ENCODE data around the gene SAMD4A.

Gene SAMD4A

DNA sequence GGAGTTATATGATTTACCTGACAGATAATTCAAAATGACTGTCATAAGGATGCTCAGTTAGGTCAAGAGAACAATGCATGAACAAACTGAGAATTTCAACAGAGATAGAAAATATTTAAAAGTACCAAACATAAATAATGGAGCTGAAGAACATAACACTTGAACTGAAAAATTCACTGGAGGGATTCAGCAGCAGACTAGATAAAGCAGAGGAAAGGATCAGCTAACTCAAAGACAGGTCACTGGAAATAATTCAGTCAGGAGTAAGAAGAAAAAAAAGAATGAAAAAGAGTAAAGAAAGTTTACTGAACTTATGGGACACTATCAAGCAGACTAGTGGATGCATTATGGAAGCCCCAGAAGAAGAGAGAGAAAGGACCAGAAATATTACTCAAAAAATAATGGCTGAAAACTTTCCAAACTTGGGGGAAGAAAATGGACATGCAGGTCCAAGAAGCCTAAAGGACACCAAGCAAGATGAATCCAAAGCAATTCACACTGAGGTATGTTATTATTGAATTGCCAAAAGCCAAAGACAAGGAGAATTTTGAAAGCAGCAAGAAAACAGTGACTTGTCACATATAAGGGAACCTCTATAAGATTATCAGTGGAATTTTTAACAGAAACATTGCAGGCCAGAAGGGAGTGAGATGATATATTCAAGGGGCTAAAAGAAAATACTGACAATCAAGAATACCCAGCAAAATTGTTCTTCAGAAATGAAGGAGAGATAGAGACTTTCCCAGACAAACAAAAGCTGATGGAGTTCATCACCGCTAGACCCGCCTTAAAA lies 257.0 kb downstream of the SAMD4A start:
- Mint-ChIP-seq H3K4me3 (no peak overlapping the region), H3K27ac (no peak overlapping the region), H3K9me3 (peaks cover 16% of the 10 kb centered on the region), H3K27me3 (peaks cover 29% of the 10 kb centered on the region), H3K36me3 (no peaks in the 10 kb centered on the region), H3K4me1 (no peaks in the 10 kb centered on the region)
- no peak for DNase-seq
- CTCF ChIA-PET: interaction anchor here (0.6 kb wide), 1 partner anchor 167 kb away, joined by 5 read pairs; no protein-coding TSS in a partner anchor

DNA sequence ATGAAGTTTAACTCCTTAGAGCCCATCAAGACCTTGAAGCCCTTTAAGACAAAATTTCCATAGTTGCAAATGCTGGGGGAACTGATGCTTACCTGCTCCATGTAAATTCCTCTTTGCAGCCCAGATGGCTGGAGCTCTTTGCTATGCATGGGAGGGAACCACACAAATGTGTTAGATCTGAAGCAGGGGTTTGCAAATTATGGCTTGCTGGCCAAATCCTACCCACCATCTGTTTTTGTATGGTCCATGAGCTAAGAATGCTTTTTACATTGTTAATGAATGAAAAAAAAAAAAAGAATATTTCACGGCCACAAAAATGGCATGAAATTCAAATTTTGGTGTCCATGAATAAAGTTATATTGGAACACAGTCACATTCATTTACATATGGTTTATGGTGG lies 261.1 kb downstream of the SAMD4A start:
- no peak overlapping the region for H3K4me3 Mint-ChIP-seq
- H3K36me3 Mint-ChIP-seq: peaks cover 1% of the 10 kb centered on the region
- no peak overlapping the region for H3K27ac Mint-ChIP-seq
- no peaks in the 10 kb centered on the region for H3K4me1 Mint-ChIP-seq
- peaks cover 16% of the 10 kb centered on the region for H3K9me3 Mint-ChIP-seq
- peaks cover 3% of the 10 kb centered on the region for H3K27me3 Mint-ChIP-seq
- DNase-seq: no peak
- CTCF ChIA-PET: interaction anchor here (0.5 to 1.3 kb wide), 2 partner anchors 60 to 798 kb away, joined by 3 read pairs; no protein-coding TSS in a partner anchor

DNA sequence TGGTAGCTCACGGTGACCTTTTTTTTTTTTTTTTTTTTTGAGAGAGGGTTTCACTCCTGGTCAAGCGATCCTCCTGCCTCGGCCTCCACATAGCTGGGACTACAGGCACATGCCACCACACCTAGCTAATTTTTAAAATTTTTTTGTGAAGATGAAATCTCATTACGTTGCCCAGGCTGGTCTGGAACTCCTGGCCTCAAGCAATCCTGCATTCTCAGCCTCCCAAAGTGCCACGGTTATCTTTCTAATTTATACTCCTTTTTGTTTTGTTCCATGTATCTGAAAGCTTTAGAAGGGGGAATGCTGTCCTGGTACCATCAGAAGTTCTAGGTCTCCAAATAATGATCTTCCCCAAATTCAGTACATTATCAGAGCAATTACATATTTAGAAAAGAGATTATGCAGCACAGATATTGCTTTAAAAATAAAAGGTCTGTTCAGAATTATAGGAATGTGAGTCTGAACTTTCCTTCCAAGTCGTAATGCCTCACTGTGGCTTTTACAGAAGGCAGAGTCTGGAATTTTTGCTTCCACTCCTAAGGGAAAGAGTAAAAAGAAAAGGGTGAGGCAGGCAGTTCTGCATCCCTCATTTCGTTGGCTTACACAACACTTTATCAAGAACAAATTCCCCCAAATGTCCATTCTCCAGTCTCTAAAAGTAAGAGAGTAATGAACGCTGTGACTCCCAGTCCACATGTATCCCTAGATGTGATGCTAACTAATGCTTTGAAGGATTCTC lies 262.7 kb downstream of the SAMD4A start:
- Mint-ChIP-seq H3K27ac (no peak overlapping the region), H3K9me3 (peaks cover 6% of the 10 kb centered on the region), H3K36me3 (peaks cover 1% of the 10 kb centered on the region), H3K4me3 (no peak overlapping the region), H3K27me3 (no peaks in the 10 kb centered on the region), H3K4me1 (no peaks in the 10 kb centered on the region)
- CTCF ChIA-PET: no interaction called here
- DNase-seq: no peak

DNA sequence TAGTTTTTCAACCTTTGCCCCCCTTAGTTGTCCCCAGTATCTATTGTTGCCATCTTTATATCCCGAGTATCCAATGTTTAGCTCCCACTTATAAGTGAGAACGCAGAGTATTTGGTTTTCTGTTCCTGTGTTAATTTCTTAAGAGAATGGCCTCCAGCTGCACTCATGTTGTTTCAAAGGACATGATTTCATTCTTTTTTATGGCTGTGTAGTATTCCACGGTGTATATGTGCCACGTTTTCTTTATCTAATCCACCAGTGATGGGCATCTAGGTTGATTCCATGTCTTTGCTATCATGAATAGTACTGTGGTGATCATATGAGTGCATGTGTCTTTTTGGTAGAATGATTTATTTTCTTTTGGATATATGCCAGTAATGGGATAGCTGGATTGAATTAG lies 263.7 kb downstream of the SAMD4A start:
- CTCF ChIA-PET: no interaction called here
- H3K9me3 Mint-ChIP-seq: peaks cover 2% of the 10 kb centered on the region
- no peak for DNase-seq

DNA sequence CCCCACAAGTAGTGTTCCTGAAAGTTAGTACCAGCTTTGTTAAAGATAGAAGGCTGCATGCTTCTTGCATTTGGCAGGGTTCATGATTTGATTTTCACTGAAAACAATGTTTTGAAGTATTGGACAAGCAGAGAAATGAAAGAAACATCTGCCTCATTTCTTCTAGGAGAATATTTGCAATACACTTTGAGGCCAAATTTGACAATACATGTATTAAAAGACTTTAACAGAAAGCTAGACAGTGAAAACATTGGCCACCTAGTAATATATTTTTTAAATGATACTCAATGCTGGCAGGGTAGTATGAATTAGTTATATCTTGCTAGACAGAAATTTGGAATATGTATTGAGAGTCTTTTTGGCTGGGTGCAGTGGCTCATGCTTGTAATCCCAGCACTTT lies 267.2 kb downstream of the SAMD4A start:
- H3K9me3 Mint-ChIP-seq: no peaks in the 10 kb centered on the region
- DNase-seq: no peak
- H3K27ac Mint-ChIP-seq: no peak overlapping the region
- H3K27me3 Mint-ChIP-seq: no peaks in the 10 kb centered on the region
- H3K36me3 Mint-ChIP-seq: peaks cover 13% of the 10 kb centered on the region
- H3K4me1 Mint-ChIP-seq: no peaks in the 10 kb centered on the region
- no peak overlapping the region for H3K4me3 Mint-ChIP-seq
- CTCF ChIA-PET: no interaction called here

More for the DNA sequence above, 263.7 kb downstream of the SAMD4A start:
- H3K4me1 Mint-ChIP-seq: no peaks in the 10 kb centered on the region
- H3K4me3 Mint-ChIP-seq: no peak overlapping the region
- H3K36me3 Mint-ChIP-seq: peaks cover 4% of the 10 kb centered on the region
- no peaks in the 10 kb centered on the region for H3K27me3 Mint-ChIP-seq
- H3K27ac Mint-ChIP-seq: no peak overlapping the region

DNA sequence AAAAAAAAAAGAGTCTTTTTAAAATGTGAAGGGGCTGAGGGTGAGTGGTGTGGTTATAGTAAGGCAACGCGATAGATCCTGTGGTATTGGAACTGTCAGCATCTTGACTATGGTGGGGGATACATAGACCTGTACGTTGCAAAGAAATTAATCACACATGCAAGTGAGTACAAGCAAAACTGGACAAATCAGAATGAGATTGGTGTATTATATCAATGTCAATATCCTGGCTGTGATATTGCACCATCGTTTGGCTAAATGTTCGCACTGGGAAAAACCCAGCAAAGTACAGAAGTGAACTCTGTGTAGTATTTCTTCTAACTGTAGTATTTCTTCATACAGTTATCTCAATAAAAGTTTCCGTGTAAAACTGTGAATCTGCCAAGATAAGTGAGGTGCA lies 267.8 kb downstream of the SAMD4A start:
- no peaks in the 10 kb centered on the region for H3K4me1 Mint-ChIP-seq
- no peaks in the 10 kb centered on the region for H3K27me3 Mint-ChIP-seq
- CTCF ChIA-PET: no interaction called here
- H3K4me3 Mint-ChIP-seq: no peak overlapping the region
- H3K36me3 Mint-ChIP-seq: peaks cover 18% of the 10 kb centered on the region
- H3K27ac Mint-ChIP-seq: no peak overlapping the region
- H3K9me3 Mint-ChIP-seq: no peaks in the 10 kb centered on the region
- DNase-seq: no peak

DNA sequence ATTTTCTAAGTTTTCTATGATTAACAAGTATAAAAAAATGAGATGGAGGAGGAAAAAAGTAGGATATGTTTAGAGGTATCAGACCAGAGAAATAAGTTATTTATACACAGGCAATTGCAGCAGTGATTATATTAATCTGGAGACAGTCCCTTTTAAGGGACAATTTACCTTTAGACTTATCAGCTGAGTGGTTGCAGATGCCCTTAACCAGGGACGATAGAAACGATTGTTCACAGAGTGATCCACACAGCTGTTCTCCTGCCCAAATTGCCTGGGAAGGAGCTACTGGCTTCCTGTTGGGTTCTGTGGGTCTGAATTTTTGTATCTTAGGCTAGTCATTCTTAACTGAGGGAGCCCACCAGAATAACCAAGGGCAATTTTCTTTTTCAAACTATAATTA lies 269.3 kb downstream of the SAMD4A start:
- Mint-ChIP-seq H3K4me1 (no peaks in the 10 kb centered on the region), H3K27me3 (no peaks in the 10 kb centered on the region), H3K36me3 (peaks cover 30% of the 10 kb centered on the region), H3K9me3 (no peaks in the 10 kb centered on the region), H3K27ac (no peak overlapping the region), H3K4me3 (no peak overlapping the region)
- CTCF ChIA-PET: no interaction called here
- DNase-seq: no peak

DNA sequence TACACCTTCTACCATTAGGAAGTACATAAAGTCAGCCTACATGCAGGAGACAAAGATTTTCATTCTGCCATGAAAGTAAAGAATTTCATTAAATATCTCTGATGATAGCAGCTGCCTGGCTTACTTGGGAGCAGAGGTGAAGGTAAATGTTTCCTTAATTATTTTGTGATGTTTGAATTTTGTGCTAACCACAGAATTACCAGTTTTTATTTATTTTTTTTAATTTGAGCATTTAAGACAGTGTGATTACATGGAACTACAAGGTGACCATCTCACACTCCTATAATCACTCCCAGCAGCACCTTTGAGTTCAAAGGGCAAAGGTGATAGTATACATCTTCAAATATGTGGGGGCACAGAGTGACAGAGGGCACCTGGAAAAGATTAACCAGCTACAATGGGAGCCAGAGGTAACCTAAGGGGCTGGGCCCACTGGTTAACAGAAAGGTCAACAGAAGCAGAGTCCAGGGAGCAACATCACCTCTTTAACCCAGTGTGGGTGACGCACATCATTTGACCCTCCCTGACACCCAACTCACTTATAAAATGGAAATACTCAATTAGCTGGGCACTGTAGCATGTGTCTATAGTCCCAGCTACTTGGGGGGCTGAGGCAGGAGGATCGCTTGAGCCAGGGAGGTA lies 270.7 kb downstream of the SAMD4A start:
- no peak overlapping the region for H3K4me3 Mint-ChIP-seq
- H3K27ac Mint-ChIP-seq: no peak overlapping the region
- H3K36me3 Mint-ChIP-seq: peaks cover 39% of the 10 kb centered on the region
- H3K4me1 Mint-ChIP-seq: no peaks in the 10 kb centered on the region
- CTCF ChIA-PET: no interaction called here
- no peaks in the 10 kb centered on the region for H3K9me3 Mint-ChIP-seq
- no peak for DNase-seq
- no peaks in the 10 kb centered on the region for H3K27me3 Mint-ChIP-seq

GRCh38 chr14:54838931-54839512 lies 272.1 kb downstream of the SAMD4A start:
- Mint-ChIP-seq H3K4me3 (no peak overlapping the region), H3K9me3 (no peaks in the 10 kb centered on the region), H3K4me1 (no peaks in the 10 kb centered on the region), H3K27me3 (no peaks in the 10 kb centered on the region), H3K27ac (no peak overlapping the region), H3K36me3 (peaks cover 44% of the 10 kb centered on the region)
- CTCF ChIA-PET: no interaction called here
- no peak for DNase-seq

DNA sequence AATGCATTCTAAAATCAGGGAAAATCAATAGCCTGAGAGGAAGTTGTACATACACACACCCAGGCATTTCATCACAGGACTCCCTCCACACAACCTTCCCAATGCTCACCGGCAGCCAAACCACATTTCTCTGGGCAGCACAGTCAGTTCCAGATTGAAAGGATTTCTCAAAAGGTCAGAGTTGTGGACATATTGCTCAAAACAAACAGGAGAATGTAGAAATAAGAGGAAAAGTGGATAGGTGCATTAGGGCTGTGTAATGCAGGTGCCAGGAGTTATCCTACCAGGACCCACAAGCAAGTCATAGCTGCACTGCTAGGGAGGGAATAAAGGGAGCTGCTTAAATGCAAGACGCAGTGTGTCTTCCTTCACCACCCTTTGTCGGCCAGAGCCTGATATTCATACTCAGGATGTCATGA lies 272.8 kb downstream of the SAMD4A start:
- no peaks in the 10 kb centered on the region for H3K27me3 Mint-ChIP-seq
- H3K36me3 Mint-ChIP-seq: peaks cover 50% of the 10 kb centered on the region
- no peaks in the 10 kb centered on the region for H3K4me1 Mint-ChIP-seq
- CTCF ChIA-PET: no interaction called here
- H3K4me3 Mint-ChIP-seq: no peak overlapping the region
- H3K27ac Mint-ChIP-seq: no peak overlapping the region
- no peaks in the 10 kb centered on the region for H3K9me3 Mint-ChIP-seq
- no peak for DNase-seq

DNA sequence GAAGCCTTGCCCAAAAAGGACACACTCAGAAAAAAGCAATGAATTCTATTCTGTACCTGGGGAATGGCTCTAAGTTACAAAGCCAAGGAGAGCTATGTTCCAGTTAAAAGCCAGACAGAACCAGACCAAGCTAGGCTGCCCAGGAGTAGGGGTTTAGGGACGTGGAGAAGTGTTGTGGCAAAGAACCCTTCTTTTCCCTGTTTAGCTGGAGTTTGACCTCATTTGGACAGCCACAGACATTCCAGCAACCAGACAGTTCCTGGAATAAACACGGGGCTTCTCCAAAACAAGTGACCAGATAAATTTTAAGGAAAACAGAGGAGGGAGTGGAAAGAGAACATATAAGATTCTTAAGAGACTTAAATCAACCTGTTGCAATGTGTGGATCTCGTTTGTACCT lies 273.4 kb downstream of the SAMD4A start:
- no peak overlapping the region for H3K27ac Mint-ChIP-seq
- no peak for DNase-seq
- no peaks in the 10 kb centered on the region for H3K4me1 Mint-ChIP-seq
- H3K4me3 Mint-ChIP-seq: no peak overlapping the region
- H3K27me3 Mint-ChIP-seq: no peaks in the 10 kb centered on the region
- no peaks in the 10 kb centered on the region for H3K9me3 Mint-ChIP-seq
- H3K36me3 Mint-ChIP-seq: peaks cover 49% of the 10 kb centered on the region
- CTCF ChIA-PET: no interaction called here

- Mint-ChIP-seq H3K4me3 (no peak overlapping the region), H3K9me3 (no peaks in the 10 kb centered on the region), H3K27me3 (no peaks in the 10 kb centered on the region), H3K4me1 (no peaks in the 10 kb centered on the region), H3K27ac (no peak overlapping the region), H3K36me3 (peaks cover 51% of the 10 kb centered on the region)
- no peak for DNase-seq
- CTCF ChIA-PET: no interaction called here
Observed at GRCh38 chr14:54840798-54841197, 273.9 kb downstream of the SAMD4A start.

Measured in activated naive CD4-positive, alpha-beta T cell treated with anti-CD3 and anti-CD28 coated beads, Interleukin-2, amount 10 ng/mL, durations not matched to agents 7 days and 5 days (primary cell).